Femur (tissue), 1 donor: Measurements from ENCODE around the gene TIMM21.

ENCODE experiments used
- DNase-seq: peaks from one replicate; pipeline ENCODE4 v3.0.0-alpha.2; 2017

Gene TIMM21, protein sequence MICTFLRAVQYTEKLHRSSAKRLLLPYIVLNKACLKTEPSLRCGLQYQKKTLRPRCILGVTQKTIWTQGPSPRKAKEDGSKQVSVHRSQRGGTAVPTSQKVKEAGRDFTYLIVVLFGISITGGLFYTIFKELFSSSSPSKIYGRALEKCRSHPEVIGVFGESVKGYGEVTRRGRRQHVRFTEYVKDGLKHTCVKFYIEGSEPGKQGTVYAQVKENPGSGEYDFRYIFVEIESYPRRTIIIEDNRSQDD

DNA sequence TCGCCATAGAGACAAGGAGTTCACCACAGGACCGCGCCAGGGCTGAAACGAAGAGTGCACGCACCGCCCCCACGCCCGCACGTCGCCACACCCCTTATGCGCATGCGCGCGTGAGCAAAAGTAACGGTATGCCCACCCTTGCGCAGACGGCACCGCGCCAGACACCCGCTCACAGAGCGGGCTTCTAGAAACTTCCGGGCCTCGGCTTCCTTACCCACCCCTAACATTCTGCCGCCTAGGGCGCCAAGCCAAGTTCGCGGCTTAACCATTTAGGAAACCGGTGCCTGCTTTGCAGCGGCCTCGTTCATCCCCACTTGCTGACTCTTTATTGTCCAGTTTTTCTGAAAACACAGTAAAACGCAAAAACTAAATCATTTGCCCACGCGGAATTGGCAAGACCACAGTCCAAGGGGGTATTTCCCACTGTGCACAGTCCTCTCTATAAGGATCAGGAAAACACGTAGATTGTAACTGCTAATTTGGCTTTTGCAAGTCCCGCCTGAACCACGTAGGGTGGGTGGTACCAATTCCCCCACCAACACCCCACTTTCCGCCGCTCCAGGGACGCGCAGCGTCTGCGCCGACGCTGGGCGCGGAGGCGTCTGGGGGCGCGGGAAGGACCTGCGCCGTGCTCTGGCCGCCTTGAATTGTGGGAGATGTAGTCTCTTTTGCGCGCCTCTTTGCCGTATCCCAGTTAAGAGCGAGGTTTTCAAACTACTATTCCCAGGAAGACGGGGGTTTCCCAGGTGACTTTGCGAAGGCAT lies at the start of gene TIMM21, which contains the start of gene FBXO15:
Gene TIMM21 (plus strand): TSS at position 745 of the 764 bp plus-strand sequence. CDS start 286 bp downstream, outside the sequence.
Gene FBXO15 (minus strand): TSS at position 56 of the 764 bp plus-strand sequence. CDS start 49 bp downstream, at position 7.
- peak; percentile 98 for DNase-seq

DNA sequence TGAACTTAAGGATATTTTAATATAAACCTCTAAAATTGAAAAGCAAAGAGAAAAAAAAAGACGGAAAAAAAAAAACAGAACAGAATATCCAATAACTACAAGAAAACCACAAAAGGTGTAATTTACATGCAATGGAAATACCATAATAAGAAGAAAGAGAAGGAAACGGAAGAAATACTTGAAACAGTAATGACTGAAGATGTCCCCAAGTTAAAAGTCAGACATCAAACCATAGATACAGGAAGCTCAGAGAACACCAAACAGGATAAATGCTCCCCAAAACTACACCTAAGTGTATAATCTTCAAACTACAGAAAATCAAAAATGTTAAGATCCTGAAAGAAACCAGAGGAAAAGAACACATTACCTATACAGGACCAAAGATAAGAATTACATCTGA lies 39.9 kb upstream of the TIMM21 start:
- DNase-seq = no peak

DNA sequence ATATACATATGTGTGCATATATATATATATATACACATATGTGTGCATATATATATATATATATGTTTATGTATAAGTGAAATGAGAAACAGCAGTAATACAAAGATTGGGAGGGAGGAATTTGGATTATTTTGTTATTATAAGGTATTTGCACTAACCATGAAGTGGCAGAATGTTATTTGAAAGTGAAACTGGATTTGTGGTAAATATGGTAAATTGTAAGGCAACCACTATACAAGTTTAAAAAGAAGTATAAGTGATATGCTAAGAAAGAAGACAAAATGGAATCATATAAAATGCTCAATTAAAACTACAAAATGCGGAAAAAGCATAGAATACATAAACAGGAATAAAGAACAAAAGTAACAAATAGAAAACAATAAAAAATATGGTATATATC lies 38.2 kb upstream of the TIMM21 start:
- DNase-seq = no peak

DNA sequence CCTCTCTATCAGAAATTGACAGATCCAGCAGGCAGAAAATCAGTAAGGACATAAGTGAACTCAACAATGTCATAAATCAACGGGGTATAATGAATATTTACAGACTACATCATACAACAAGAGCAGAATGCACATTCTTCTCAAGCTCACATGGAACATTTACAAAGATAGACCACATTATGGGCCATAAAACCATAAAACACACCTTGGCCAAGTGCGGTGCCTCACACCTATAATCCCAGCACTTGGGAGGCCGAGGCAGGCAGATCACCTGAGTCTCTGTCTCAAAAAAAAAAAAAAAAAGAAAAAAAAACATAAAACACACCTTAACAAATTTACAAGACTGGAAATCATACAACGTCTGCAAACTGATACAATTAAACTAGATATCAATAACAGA lies 37.3 kb upstream of the TIMM21 start:
- DNase-seq = no peak

DNA sequence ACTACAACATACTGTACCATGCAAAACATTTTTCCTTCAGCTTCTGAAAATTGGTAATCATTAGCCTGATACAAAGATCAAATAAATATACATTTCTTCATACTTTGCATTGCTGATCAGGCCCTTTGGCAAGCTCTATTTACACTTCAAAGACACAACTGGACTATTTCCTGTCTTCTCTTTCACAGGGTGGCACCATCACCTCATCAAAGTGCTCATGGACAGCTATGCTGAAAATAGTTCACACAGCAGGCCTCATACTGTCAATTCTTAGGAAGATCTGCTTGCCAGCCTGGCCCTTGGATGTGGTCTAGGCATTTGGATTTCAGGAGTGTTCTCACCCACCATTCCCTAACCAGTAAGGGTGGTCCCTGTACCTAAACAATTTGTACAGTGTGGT lies 34.6 kb upstream of the TIMM21 start:
- no peak for DNase-seq

DNA sequence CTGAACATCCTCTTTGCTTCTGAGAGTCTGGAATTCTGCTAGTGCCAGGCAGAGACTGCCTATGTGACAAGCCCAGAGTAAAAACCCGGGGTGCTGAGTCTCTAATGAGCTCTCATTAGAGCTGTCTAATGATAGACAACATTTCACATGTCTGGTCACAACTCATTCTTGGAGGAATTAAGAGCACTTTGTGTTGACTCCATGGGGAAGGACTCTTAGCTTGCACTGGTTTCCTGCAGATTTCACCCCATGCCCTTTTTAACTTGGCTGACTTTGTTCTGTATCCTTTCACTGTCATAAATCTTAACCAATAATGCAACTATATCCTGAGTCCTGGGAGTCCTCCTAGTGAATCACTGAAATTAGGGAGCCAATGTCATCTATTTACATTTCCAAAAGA lies 34.2 kb upstream of the TIMM21 start:
- DNase-seq = no peak

DNA sequence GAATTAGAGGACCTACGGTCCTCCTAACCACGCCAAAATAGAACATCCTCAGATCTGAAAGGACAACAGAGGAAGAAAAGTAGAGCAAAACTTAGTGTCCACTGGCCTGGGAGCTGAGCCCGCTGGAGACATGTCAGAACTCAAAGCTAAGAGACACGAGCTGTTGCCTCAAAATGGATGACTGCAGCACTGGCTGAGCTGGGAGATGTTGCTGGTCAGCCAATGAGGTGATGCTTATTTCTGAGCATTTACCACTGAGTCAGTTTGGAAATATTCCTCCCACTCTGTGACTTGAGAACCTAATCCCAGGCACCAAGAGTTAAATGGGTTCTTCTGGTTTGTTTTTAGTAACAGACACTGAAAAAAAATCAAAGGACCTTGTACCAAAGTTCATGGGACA lies 33.3 kb upstream of the TIMM21 start:
- DNase-seq = no peak

DNA sequence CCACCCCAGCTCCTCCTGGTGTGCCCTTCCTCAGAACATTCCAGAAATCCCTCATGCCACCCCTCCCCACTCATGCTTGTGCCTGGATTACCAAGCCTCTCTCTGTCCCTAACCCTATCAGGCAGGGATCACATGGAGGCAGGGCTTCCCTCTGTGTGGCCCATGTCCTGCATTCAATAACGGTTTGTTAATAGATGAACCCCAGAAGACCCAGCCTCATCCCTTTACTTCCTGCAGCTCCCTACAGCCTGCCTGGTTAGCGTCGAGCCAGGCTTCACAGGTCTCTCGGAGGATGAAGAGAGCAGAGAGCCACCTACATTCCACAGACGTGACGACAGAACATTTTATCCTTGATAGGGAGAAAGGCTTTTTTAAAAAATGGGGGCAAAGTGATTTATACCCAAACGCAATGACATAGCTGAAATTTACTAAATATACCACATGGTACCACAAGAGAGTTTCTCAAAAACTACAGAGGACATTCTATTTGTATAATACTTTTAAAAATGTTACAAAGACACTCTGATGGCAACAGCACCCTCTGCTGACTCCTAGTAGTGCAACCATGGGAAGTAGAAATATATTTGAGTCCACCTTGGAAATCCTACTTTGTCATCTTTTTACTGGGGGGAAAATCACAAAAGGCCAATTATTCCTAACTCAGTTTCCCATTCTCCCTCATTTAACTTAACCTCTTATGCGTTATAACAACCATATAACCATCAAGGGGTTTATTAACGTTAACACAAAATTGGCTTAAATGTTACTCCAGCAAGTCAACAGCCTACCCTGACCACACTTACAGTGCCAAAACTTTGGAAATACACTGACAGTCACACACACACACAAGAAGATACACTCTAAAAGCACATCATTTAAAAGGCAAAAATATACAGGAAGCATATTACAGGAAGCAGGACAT lies 31.4 kb upstream of the TIMM21 start:
- DNase-seq = no peak

DNA sequence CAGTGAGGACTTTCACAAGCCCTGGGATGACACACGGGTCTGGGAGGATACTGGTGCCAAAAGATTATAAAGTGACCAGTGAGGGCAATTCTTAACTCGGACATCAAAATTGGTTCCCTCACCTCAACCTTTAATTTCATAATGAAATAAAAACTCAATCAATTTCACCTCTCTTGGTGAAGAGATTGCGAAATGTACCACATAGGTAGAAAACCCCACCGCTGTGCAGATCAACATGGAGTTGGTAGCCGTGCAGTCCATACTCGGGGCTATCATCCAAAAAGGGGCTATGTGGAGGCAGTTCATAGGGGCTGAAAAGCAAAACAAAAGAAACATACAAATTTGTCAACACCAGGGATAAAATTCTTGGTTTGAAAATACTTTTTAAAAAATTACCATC lies 25.1 kb upstream of the TIMM21 start:
- DNase-seq = no peak

DNA sequence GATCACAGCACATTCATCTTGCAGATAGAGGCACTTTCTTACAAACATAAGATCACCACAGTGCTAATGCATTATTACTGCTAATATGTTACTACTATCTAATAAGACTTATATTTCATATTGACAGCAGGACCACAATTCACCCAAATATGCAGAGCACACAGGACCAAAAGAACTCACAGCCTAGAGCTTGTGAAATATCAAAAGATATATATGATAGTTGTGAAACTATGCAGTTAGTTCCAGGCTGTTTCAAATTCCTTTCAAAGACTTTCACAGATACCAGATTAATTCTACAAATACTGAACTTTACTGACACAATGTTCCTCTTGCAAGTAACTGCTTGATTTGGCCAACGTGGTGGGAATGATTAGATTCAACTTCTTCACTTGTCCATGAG lies 23.7 kb upstream of the TIMM21 start:
- no peak for DNase-seq

DNA sequence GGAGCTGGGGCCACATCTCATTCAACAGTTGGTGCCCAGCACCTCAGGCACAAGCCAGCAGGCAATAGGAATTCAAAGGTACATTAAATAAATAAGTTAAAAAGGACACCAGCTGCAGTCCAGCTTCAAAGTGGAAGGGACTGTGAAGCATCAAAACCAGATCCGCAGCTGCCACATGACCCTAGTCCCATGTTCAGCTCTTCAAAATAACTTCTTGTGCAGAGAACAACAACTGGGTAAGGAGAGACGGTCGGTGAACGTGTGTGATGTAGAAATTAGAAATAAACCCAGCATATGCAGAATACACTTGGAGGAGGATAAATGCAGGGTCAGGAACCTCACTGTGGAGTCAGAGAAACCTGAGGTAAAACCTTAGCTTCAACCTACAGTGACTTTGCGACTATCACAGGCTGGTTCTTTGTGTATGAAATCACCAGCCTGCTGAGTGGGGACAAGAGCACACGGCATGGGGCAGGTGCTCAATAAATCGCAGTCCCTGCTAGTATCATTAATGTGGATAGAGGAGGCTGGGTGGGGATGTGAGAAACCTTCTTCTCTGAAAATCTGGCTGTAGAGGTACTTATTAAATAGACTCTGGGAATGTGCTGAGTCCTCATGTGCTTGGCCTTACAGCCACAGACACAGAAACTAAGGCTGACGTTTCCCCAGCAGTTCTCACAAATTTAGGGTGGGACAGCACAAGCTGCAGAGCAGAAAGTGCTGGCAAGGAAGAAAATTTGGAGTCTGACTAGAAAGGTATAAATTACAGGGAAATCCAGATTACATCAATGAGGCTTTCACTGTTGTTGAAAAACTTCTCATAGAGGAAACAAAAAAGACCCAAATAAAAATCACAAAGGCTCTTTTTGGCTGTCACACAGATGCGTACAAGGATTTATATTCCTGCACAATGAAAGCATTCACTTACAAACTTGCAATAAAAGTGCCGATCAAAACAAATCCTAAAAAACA lies 21.4 kb upstream of the TIMM21 start:
- no peak for DNase-seq

DNA sequence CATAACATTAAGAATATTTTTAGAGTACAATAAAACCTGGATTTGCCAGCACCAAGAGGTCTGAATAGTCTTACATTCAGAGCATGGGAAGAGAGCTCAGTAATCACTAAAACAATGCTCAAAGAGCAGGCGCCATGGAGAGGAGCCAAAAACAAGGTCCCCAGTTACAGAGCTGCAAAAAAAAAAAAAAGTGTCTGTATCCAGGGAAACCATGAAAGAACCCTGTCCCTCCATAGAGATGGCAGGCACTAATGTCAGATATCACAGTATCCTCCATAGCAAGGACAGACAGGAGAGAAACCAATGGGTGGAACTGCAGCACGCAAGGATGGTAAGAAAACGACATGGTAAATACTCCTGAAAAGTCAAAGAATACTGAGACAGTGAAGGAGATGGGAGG lies 20.2 kb upstream of the TIMM21 start:
- DNase-seq = no peak

DNA sequence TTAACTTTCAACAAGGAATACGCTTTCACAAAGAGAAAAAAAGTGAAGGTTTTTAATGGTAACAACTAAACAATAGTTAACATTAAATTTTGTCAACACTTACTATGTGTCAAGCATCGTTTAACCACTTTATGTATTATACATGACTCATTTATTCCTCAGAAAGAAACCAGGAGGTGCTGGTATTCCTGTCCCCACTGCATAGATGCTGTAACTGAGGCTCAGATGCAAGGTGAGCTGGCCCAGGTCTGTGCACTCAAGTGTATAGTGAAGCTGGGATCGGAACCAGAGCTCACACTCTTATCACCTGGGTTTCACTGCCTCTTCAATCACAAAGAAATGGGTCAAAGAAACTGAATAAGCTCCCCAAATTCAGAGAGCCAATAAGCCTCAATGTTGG lies 17.2 kb upstream of the TIMM21 start:
- DNase-seq = no peak

DNA sequence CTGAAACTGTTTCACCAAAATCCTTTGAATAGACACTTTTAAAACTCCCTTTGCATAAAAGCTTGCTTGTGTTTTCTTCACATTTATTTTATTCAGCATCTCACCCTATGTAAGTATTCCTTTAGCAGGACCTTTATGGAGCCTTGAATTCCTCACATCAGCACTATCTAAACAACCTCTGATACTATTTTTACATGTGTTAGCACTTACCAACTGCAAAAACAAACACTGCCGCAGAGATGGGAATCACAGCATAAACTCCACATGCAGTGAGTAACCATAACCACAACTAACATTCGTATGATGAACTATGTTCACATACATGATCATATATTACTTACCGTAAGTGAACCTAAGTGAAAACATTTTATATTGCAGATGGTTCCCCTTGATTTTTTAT lies 16.1 kb upstream of the TIMM21 start:
- DNase-seq = no peak

DNA sequence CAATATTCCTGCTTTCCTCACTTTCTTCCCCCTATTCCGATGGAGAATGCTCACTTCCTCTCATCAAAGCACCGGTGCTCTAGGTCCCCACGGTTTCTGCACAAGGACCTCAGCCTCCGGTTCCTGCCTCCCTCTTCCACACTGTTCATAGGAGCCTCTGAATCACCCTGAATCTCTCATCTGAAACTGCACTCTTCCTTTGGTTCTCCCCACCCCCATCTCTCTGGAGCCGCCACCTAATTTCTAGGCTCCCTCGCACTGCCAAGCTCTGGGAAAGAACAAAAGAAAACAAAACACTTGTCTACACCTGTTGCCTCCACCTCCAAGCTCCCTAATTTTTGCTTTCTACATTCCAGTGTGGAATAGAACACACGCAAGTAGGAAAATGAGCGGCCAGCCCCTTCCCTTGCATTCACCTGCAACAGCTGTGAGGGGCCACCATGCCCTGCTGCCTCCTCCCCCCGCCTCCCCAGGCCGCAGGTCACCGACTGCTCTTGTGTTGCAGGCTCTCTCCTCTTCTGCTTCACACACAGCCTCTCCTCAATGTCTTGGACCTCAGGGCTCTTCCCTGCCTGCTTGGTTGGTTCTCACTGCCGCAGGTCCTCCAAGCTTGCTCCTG lies 10.3 kb upstream of the TIMM21 start:
- DNase-seq = no peak

DNA sequence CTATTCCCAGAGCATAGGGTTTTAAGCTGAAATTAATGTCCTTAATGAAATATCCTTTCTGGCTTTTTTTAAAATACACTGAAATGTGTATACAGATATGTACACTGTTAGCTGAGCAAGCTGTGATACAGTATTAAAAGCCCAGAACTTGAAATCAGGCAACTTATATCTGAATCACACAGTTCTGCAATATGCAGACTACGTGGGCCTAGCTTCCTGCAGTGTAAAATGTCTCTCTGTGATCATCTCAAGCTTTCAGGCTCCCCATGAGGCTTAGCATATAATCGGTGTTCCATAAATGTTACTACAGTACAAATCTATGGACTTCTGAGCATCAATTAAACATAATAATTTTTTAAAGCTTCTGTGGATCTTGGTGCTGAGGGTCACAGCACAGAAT lies 8.9 kb upstream of the TIMM21 start:
- no peak for DNase-seq

DNA sequence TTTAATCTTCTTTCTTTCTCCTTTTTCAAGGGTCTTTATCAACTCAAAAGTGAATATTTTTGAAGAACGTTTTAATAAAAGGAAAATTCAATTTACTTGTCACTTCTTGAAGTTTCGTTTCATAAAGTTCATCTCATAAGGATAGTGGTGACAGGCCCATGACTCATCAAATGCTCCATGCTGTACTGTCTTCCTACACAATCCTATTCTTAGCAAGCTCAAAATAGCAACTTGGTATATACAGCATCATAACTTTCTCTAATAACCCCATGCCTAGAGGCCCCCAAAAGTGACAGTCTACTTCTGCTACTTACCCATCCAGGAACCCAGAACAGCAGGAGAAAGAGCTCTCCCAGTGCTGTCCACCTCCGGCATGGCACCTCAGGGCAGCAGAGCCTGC lies 8.4 kb upstream of the TIMM21 start:
- no peak for DNase-seq

DNA sequence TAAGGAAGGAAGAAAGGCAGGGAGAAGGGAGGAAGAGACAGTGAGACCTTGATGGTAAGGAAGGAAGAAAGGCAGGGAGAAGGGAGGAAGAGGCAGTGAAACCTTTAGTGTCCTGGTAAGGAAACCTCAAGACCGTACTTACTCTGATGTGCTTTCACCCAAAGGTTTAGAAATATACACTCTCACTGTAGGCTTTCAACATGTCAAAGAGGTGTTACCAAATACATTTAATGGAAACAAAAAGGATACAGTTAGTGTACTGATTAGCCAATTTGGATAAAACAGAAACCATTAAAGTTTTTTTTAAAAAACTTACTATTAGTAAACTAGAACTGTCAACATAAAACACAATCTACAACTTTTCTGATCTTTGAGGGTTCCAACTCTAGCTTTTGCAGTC lies 7.7 kb upstream of the TIMM21 start:
- DNase-seq = no peak

DNA sequence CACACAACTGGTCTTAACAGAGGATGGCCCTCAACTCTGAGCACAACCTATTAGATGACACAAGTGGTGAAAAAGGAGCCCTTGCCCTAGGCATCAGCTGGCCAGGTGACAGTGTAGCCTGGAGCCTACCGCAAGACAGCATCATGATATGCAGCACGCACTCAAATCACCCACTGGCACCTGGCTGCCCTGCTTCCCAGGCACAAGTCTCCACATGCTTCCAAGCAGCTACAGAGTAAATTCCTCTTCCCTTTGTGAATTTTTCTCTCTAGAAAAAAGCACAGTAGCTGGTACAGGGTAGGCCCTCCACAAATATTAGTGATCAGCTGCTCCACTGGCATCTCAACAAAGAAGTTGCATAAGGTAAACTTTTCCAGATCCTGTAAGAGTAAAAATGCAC lies 6.7 kb upstream of the TIMM21 start:
- DNase-seq = no peak

DNA sequence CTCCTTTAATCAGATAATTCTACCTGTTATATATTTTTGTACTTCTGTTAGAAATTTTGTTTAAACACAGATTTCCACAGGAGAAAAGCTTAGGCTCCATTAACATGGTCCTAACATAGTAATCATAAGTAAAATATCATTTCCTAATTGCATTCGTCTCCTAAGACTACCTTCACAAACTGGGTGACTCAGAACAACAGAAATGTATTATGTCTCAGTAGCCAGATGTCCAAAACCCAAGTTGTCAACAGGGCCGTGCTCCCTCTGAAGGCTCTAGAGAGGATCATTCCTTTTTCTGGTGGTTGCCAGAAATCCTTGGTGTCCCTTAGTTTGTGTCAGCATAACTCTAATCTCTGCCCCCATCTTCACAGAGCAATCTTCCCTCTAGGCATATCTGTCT lies 6.1 kb upstream of the TIMM21 start:
- DNase-seq = no peak

DNA sequence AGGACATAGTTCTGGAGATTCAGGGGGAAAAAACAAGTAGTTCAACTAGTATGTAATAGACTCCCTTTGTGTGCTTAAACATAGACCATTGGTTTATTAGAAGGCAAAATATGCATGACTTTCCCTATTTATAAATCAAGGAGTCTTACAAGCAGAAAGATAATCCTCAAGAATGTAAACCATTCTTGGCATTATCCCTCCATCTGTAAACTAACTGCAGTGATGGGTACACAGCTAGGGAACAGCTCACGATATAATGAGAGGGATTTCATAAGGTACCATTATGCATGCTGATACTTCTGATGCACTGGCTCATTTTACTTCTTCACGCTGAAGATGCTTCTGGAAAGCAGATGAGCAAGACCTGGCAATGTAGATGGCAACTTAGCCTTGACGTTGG lies 1.6 kb upstream of the TIMM21 start:
- no peak for DNase-seq

DNA sequence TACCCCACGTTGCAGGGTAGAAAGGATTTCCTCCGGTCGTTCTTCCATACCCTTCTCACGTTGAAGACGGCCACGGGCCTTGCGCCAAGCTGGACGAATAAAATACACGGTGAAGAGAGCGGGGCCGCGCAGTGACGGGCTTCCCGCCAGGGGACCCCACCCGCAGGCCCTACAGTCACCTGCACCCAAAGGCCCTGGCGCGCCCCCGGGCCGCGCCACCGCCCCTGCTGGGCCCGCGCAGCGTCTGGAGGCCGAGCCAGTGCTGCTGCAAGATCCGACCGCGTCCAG lies 888 bp upstream of the TIMM21 start:
- DNase-seq = no peak
